ENCODE data around the gene GPR107.
A peak's percentile ranks its signal among the peaks of the same experiment; 100 is the strongest.

Gene GPR107

DNA sequence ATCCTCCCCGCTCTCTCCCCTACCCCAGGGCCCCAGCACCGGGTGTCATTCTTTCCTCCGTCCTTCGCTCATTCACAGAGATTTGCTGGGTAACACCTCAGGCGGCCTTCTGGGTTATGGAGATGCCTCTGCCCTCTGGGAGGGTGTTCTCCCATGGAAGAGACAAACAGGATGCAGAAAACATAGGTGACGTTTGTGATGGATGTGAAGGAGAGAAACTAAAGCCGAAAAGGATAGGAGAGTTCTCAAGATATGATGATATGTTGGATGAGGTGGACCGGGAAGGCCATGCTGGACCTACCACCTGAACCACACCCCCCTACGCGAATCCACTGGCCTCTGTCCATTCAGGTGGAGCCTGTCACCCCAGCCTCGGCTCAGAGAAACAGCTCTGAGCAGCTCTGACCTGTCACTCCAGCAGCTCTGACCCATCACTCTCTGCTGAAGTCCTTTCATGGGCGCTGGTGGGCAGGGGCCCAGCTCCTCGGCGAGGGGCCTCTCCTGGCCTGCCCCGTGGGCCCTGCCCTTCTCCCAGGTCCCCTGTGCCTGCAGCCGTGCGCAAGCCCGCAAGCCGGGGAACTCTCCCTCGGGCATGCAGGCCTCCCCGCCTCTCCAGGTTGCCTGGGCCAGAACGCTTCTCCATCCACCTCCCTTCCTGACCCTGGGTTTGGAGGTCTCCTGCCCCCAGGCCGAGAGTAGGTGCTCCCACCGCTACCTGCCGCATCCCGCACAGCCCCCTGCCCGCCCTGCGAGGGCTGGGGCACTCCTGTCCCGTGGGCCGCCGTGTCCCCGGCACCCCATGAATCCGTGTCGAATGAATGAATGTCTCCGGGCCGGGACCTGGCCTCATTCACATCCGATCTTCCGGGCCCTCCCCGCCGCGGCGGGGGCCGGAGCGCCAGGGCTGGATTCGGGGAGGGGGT is 117.8 kb downstream of the GPR107 start:
- TF ChIP-seq, protein P1, sequence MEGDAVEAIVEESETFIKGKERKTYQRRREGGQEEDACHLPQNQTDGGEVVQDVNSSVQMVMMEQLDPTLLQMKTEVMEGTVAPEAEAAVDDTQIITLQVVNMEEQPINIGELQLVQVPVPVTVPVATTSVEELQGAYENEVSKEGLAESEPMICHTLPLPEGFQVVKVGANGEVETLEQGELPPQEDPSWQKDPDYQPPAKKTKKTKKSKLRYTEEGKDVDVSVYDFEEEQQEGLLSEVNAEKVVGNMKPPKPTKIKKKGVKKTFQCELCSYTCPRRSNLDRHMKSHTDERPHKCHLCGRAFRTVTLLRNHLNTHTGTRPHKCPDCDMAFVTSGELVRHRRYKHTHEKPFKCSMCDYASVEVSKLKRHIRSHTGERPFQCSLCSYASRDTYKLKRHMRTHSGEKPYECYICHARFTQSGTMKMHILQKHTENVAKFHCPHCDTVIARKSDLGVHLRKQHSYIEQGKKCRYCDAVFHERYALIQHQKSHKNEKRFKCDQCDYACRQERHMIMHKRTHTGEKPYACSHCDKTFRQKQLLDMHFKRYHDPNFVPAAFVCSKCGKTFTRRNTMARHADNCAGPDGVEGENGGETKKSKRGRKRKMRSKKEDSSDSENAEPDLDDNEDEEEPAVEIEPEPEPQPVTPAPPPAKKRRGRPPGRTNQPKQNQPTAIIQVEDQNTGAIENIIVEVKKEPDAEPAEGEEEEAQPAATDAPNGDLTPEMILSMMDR (IDR thresholded peaks at IDR 0.05; ENCODE audit: low read depth, low read length): no peak
- DNase-seq (ENCODE audit: extremely low read depth, low read depth): no peak

DNA sequence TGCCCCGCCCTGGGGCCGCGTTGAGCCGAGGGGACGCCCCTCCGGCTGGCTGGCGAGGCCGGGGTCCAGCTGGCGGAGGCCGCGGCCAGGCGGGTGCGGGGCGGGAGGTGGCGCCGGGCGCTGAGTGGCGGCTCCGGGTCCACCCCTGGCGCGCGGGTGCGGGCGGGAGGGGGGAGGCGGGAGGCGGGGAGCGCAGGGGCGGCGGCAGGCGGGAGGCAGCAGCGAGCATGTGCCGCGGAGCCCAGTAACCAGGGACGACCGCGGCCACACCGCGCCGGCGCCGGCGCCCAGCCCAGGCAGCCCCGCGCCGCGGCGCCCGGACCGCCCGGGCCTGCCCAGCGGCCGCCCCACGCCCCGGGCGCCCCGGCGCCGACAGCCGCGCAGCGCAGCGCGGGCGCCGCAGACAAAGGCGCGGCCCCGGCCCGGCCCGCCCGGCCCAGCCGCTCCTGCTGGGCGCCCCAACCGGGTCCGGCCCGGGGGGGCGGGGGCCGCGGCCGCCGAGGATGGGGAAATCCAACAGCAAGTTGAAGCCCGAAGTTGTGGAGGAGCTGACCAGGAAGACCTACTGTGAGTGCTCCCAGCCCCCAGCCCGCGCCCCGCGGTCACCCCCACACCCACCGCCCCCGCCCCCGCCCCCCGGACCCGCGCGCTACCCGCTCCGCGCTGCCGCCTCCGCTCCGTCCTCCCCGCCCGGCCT is 118.6 kb downstream of the GPR107 start, which contains the start of gene NCS1:
TSS of gene NCS1 (plus strand) at position 244 of the 697 bp plus-strand sequence. CDS start at position 504, 260 bp downstream.
- peak; percentile 47 for DNase-seq (ENCODE audit: extremely low read depth, low read depth)
- TF ChIP-seq, protein P1 (IDR thresholded peaks at IDR 0.05; ENCODE audit: low read depth, low read length): no peak

- TF ChIP-seq, protein P1 (IDR thresholded peaks at IDR 0.05; ENCODE audit: low read depth, low read length): no peak
- DNase-seq (ENCODE audit: extremely low read depth, low read depth): no peak
These were observed 119.4 kb downstream of the GPR107 start for GRCh38 chr9:130172858-130173665.

GRCh38 chr9:130173666-130173983 is 119.9 kb downstream of the GPR107 start:
- TF ChIP-seq, protein P1 (IDR thresholded peaks at IDR 0.05; ENCODE audit: low read depth, low read length): no peak
- DNase-seq (ENCODE audit: extremely low read depth, low read depth): peak; percentile 14

DNA sequence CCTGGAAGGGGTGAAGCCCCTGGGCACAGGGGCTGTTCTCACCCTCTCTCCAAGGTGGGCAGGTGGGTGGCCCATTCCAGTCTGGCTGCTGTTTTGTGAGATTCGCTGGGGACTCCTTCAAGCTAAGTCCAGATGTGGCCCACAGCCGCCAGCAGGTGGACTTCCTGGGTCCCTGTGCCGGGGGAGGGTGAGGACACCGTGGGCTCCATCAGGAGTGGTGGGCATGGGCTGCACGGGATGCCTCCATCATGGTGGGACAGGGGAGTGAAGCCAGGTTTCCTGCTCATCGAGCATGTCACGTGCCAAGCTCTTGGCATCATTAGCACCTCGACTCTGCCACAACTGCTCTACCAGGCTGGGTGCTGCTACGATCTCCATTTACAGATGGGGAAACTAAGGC is 120.3 kb downstream of the GPR107 start:
- no peak for DNase-seq (ENCODE audit: extremely low read depth, low read depth)

DNA sequence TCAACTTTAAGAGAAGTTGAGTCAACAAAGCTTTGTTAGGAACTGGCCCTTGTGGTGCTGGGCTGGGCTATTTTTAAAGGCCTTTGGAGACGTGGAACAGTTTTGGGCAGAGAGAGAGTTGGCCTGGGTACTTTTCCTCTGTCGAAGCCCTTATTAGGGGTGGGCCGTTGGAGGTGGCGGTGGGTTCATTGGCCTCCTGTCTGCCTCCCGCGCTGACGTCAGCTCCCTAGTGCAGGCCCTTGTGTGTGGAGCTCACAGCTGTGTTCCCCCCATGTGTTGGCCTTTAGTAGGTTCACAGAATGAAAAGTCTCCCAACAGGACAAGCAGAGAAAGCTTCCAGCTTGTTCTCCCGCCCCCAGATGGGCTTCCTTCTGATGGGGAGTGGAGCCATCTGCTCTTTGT is 121.2 kb downstream of the GPR107 start:
- no peak for DNase-seq (ENCODE audit: extremely low read depth, low read depth)
- TF ChIP-seq, protein P1 (IDR thresholded peaks at IDR 0.05; ENCODE audit: low read depth, low read length): no peak

More for the DNA sequence above, 120.3 kb downstream of the GPR107 start:
- TF ChIP-seq, protein P1 (IDR thresholded peaks at IDR 0.05; ENCODE audit: low read depth, low read length): no peak

Measured in AG09319 (cell line).